CD4-positive, alpha-beta T cell treated with Interferon alpha-2 for 1 hour (primary cell): ENCODE data around the gene AGBL4.
"Not testable (repeated sequence)": the region's sequence is repeated elsewhere in the genome, so short reads cannot be mapped to it uniquely, and the experiment has no call there.

ENCODE experiments used
- DNase-seq, 2 donors: peaks; one replicate each; pipeline ENCODE4 v3.0.0-alpha.2; 2020 to 2022

The AGBL4 gene

DNA sequence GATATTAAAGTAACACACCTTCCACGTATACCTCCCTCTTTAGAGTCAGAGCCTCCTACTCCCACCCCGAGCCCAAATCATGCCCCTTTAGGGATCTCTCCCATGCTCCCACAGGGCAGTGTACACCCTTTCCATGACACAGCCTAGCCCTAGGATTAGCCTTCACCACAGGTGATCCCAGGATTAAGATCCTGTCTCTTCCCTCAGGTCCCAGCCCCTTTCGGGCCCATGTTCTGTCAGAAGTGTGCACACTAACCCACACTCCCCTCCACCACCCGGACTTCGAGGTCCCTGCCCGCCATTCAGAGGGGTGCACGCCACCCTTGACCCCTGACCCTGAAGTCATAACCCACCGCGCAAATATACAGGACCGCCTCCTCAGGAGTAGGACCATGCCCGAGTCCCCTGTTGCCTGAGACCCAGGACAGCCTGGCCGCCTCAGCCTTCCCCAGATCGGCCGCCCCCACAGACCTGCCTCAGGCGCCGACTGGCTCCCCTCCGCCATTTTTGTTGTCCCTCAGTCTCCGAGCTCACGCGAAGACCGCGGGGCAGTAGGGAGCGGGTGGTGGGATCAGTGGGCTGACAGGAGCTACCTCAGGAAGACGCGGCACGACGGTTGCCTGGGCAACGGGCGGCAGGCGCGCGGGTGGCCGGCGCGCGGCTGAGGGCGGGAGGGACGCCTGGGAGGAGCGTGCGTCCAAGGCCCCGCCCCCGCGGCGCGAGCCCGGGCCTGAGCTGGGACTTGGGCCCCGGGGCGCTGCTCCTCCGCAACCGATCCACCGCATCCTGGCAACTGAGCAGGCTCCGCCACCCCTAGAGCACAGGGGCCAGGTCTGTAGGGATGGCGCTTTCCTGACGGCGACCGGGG, at the start of gene AGBL4:
Gene AGBL4 (minus strand): TSS at position 663 of the 868 bp plus-strand sequence.
- DNase-seq = peak in 1 of 2 donors; percentile 19

DNA sequence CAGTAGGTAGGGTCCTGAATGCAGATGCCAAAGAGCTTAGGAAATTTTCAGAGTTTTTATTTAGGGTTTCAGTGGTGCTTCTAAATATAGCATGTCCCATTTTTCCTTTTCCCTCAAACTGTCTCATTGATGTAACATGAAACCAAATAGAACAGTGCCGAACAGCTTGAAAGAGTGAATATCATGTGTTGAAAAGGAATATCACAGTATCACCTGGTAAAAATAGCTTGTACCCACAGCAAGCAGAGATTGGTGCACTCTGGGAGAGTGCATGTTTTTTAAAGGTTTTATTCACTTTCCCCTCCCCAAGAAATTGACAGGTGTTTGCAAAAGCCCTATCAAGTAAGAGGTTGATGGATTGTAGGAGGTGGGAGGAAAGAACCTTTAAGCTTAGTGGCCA, 43.1 kb upstream of the AGBL4 start:
- DNase-seq = no peak

DNA sequence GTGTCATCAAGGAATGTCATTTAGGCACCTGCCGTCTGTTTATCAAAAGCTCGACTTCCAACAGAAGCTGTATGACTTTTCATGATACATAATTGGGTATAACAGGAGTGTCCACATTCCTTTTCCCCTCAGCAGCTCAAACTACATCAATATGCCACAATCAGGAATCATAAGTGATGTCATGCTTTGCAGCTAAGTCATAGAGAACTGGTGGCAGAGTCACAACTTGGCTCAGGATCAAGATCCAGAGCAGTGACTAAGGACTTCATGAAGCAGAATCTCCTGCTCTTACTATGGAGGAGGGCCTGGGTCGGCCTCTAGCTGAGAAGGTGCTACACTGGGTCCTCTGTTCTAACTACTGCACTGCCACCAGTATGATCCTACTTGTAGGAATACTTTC, 36.5 kb upstream of the AGBL4 start:
- no peak for DNase-seq

DNA sequence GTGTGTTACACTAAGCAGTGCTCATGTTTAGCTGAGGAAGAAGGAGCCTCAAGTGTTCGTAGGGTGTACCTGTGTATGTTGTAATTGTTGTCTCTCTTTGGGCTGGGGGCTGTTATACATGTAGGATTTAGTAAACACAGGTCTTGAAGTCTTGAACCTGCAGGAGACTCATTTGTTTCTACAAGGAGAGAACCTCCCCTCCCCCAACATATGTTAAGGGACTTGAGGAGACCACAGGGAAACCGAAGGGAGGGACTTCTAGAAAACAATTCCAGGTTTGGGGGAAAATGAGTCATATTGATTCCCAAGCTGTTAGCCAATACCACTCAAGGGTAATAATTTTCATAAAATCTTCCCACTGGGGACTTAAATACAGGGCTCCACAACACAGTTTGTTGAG, 25.0 kb upstream of the AGBL4 start:
- DNase-seq = no peak

DNA sequence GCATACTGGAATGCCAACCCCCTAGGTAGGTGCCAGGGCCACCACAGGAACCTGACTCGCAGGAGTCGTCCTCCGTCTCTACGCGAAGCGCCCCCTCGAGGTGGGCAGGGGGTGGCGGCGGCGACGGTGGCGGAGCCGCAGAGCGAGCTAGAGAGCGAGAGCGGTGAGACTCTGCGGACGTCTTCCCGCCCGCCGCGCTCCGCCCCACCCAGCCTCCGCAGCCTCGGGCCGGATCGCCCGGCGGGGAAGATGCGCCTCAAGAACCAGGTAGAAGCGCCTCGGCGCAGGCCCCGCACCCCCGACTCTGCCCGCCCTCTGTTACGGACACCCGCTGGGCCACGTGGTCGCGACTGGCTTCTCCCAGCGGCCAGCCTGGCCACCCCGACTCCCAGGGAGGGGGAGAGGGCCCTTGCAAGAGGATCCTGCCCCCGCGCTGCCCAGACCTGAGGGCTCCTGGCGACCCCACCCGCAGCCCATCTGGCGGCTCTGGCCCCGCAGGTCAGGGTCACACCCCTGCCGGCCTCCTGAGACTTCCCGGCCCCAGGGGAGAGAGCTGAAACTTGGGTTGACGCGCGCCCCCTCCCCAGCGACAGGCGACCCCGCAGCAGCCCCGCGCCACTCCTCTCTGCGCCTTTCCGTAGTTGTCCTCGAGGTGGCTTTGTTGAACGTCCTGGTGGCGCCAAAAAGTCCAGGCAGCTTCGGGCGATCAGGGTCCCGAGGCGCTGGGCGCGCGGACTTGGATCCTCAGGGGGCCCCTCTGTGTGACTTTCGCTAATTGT, 24.4 kb upstream of the AGBL4 start:
- DNase-seq = peak in 1 of 2 donors; percentile 28

DNA sequence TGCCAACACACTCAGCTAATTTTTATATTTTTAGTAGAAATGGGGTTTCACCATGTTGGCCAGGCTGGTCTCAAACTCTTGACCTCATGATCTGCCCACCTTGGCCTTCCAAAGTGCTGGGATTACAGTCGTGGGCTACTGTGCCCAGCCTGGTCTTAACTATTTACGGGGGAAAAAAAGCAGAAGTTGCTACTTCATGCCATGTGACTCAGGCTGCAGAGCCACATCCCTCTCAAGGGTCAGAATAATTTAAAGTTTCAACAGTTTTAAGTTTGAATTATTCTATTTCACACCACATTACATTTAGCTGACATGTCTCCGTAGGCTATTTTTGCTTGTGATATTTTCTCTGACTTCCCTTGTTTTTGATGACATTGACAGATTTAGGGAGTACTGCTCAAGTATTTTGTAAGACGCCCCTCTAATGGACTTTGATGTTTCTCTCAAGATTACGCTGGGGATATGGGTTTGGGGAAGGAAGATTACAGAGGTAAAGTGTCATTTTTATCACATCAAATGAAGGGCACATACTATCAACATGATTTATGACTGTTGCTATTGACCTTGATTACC, 14.6 kb upstream of the AGBL4 start:
- DNase-seq = no peak

DNA sequence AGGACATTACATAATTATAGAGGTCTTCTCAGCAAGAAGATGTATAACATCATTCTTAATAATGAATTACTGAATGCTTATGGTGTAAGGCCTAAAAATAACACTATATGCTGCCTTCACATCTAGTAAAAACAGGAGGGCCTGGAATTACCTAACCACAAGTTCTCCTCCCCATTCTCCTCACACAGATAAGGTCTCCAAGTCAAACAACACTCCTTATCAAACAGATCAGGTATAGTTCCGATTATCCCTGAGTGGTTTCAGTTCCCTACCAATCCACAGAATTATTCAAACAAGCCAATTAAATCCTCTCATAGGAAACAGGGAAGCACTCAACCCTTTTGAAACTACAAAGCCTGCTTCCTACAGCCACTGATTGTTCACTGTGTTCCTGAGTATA, 4.0 kb upstream of the AGBL4 start:
- no peak for DNase-seq

DNA sequence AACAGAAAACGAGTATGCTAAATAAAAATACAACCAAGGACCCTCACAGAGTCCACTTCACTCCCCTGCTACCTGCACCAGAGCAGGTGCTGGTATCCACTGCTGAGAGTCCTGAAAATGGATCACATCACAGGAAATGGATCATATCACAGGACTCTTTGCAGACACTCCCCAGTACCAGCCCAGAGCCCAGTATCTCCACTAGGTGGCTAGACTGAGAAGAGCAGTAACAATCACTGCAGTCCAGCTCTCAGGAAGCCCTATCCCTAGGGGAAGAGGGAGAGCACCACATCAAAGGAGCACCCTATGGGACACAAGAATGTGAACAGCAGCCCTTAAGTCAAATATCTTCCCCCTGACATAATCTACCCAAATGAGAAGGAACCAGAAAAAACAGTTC, 28.0 kb downstream of the AGBL4 start:
- no peak for DNase-seq

DNA sequence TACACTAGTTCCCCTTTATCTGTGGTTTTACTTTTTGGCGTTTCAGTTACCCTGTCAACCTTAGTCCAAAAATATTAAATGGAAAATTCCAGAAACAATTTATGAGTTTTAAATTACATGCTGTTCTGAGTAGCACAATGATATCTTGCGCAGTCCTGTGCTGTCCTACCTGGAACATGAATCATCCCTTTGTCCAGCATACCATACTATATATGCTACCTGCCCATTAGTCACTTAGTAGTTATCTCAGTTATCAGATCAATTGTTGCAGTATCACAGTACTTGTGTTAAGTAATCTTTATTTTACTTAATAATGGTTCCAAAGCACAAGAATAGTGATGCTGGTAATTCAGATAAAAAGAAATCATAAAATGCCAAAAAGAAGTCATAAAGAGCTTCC, 52.7 kb downstream of the AGBL4 start:
- no peak for DNase-seq

DNA sequence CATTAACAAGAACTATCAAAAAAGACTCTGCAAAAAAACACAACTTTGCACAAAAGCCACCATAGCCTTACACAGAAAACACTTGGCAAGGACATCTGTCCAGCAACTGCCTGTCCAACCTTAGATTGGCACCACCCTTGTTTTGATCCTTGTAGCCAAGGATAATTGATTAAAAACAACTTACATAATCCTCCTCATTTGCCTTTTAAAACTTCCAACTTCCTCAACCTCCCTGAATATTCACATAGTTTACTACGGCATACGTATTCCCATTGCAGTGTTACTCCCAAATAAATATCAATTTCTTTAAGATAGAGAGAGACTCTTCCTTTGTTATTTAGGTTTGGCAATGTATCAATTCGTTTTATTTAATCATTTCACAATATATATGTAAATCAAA, 72.4 kb downstream of the AGBL4 start:
- no peak for DNase-seq

DNA sequence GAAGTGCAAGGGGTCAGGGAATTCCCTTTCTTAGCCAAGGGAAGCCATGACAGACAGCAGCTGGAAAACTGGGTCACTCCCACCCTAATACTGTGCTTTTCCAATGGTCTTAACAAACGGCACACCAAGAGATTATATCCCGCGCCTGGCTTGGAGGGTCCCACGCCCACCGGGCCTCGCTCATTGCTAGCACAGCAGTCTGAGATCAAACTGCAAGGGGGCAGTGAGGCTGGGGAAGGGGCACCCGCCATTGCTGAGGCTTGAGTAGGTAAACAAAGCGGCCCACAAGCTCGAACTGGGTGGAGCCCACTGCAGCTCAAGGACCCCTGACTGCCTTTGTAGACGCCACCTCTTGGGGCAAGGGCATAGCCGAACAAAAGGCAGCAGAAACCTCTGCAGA, 108.5 kb downstream of the AGBL4 start:
- not testable (repeated sequence) for DNase-seq

DNA sequence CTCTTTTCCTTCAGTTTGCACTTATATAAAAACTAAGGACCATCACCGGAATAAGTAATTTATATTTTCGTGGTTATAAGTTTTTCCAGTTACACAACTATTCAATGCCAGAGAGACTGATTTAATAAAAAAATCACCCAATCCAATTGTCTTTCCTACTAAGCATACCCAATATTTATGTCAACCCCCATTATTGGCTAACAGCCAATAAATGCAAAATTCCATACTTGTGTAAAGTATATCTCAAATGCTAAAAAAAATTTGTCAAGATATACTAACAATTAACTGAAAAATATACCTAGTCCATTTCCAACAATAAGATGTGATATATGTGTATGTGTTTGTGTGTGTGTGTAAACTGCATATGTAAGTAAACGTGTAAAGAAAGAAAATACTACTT, 117.4 kb downstream of the AGBL4 start:
- DNase-seq = no peak

DNA sequence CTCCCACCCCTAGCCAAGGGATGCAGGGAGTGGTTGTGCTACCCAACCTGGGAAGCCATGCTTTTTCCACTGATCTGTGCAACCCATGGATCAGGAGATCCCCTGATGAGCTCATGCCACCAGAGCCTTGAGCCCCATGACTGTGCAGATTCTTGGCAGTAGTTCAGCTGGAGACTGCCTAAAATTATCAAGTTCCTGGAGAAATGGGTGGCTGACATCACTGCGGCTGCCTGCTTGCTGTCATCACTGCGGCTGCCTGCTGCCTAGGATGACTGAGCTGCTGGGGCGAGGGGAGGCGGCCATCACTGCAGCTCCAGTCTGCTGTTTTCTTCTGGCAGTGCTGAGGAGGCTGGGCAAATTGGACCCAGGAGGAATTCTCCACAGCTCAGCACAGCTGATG, 159.2 kb downstream of the AGBL4 start:
- no peak for DNase-seq

DNA sequence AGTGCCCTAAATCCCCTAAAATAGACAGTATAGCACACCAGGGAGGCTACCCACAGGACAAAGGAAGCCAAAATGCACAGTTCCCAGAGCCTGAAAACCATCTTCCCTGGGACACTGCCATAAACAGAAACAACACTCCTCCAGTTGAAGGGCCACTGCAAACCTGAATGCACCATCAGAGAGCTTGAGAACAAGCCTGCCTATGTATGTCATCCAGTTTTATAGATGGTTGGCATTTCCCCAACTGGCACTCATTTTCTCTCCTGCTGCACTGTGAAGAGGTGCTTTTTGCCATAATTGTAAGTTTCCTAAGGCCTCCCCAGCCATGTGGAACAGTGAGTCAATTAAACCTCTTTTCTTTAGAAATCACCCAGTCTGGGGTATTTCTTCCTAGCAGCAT, 169.0 kb downstream of the AGBL4 start:
- DNase-seq = no peak

DNA sequence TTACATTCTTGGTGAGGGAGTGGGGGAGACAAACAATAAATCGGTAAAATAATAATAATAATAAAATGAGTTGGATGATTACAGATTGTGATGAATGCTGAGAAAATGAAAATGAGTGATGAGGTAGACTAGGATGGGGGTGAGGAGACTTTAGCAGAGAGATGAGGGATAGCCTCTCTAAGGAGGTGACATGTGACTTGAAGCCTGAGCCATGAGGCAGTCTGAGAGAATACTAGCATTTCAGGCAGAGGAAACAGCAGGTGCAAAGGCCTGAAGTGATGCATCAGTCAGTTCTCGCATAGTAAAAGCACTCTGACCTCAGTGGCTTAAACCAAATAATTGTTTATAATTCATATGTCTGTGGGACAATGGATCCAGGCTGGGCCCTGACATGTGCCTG, 181.2 kb downstream of the AGBL4 start:
- DNase-seq = no peak

DNA sequence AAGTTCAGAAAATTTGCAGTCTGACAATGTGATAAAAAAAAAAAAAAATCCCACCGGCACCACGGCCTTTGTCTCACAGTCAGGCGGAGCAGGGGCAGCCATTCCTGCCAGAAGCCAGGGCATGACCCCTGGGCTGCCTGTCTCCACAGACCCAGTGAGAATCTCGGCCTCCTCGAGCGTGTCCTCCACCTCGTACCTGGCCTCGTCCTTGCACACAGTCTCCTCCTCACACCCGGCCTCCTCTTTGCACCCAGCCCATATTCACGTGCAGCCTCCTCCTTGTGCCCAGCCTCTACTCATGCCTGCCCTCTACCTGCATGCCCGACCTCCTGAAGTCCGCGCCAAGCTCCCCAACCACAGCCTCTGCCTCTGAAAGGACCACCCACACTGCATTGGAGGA, 182.0 kb downstream of the AGBL4 start:
- no peak for DNase-seq

DNA sequence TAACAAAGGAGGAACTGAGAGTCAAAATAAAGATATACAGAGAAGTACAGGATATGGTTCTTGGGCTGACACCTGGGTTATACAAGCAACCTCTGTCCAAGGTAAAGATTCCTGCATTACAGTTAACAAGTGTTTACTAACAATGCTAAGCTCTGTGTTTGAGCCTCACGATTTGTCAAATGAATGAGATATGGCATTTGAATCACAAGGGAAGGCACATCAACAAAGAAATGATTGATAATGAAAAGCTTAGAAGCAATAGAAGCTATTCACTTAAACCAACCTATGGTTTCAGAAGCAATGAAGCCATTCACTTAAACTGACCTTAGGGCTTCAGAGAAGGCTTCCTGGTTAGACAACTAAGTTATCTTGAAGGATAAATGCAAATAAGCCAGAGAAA, 199.5 kb downstream of the AGBL4 start:
- no peak for DNase-seq

DNA sequence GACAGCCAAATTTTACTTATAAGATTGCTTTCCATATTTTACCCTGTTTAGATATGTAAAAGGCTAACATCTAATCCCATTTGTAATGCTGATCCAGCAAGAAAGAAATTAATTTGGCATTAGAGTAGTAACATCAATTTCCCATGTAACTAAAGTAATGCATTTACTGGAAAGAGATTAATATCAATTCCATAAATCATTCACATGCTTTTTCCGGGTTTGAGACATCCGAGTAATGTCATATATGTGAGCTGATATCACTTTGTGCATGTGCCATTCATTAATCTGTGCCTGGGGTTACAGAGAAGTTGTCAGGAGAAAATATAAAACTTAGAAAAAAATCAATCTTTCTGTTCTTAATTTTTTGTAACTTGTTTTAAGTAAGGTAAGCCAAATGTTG, 206.1 kb downstream of the AGBL4 start:
- no peak for DNase-seq

DNA sequence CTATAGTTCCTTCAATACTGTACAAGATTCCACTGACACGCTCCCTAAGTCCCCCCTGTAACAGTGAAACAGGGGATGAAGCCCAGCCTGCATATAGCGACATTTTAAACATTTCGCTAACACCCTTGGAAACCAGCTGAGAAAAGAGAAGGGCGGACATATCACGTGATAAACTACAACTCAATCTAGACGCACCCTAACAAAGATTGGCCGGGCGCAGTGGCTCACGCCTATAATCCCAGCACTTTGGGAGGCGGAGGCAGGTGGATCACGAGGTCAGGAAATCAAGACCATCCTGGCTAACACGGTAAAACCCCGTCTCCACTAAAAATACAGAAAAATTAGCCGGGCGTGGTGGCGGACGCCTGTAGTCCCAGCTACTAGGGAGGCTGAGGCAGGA, 236.7 kb downstream of the AGBL4 start:
- DNase-seq = not testable (repeated sequence)

DNA sequence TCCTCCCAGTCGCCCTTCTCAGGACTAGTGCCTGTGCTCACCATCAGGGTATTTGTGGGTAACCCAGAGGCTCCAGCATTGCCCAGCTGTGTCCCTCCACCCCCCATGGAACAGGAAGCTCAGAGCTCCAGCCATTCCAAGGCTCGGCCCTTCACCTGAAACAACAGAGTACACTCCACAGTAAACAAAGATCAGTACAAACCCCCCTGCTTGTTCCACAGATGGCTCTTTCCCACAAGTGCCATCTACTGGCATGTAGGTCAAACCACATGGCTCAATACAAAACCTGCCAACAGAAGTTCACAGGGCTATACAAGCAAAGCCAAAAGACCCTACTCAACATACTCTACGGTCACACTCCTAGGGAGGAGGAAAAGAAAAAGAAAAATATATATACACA, 258.7 kb downstream of the AGBL4 start:
- no peak for DNase-seq

DNA sequence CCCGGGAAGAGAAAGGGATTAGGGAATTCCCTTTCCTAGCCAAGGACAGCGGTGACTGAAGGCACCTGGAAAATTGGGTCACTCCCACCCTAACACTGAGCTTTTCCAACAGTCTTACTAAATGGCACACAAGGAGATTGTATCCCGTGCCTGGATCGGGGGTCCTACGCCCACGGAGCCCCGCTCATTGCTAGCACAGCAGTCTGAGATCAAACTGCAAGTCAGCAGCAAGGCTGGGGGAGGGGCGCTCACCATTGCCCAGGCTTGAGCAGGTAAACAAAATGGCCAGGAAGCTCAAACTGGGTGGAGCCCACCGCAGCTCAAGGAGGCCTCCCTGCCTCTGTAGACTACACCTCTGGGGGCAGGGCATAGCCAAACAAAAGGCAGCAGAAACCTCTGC, 285.6 kb downstream of the AGBL4 start:
- DNase-seq = not testable (repeated sequence)

DNA sequence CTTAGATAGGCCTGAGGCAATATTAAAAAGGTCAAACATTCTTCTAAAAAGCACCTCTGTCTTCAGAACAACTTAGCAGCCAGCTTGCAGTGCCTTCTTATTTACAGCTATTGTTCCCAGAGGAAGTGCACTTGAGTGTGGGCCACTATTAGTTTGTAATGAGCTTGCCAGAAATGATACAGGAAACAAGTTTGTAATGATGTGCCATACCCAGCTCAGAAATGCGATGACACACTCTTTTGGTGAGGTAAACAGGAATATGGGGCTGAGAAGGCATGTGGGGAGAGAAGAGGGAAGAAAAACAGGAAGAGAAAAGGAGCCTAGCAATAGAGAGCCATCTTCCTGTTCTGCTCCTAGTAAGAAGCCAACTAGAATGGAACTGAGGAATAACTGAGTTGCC, 295.4 kb downstream of the AGBL4 start:
- DNase-seq = no peak

DNA sequence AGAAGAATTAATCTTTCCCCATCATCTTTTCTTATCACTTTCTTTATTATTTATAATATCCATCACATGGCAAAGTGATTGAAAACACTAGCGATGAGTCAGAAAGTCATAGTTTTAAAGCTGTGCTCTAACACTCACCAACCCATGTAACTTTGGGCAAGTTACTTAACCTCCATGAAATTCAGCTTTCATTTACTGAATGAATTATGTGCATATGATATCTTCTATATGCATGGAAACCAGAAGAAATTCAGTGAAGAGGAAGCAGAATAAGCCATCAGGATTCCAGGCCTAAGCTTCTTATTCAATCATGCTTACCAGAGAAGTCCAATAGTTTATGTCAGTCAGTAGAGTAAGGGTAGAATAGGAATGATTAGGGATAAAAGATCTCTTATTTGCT, 300.1 kb downstream of the AGBL4 start:
- no peak for DNase-seq

DNA sequence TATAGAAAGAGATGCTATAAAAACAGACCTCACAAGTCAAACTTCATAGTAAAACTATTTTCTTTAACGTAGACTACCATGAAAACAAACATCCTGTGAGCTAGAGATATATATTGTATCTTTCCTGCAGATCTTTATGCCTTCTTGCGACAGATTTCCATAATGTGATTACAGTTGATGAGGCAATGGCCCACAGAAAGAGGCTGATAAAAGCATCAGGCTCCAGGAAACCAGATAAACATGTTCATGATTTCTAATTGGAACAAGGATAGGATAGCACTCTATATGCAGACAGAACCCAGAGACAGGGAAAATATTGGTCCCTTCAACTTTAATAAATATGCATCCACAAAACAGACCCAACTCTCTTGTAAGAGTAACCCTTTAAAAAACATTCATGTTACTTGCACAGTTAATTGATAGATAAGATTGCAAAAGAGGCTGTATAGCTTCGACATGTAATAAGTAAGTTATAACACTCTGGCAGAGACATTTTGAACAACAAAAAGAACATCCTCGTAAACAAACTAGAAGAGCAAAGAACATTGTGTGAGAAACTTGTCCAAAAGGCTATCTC, 329.4 kb downstream of the AGBL4 start:
- no peak for DNase-seq
